GM21515 (cell line): ENCODE data around the gene HERC2.
"Not testable (repeated sequence)": the region's sequence is repeated elsewhere in the genome, so short reads cannot be mapped to it uniquely, and the experiment has no call there.

Experiments
- ATAC-seq: cut with Tn5 transposase; IDR thresholded peaks from one replicate; pipeline ENCODE4 v1.9.1; 2021; ENCODE audit not compliant: unreplicated experiment

Gene HERC2

GRCh38 chr15:28136236-28136904 is 185.6 kb downstream of the HERC2 start:
- ATAC-seq: peak; percentile 99

- ATAC-seq: no peak
Observed at GRCh38 chr15:28133281-28133680, 188.7 kb downstream of the HERC2 start.

GRCh38 chr15:28132524-28133275 is 189.3 kb downstream of the HERC2 start:
- ATAC-seq: no peak

- no peak for ATAC-seq
Observed at GRCh38 chr15:28131946-28132345, 190.0 kb downstream of the HERC2 start.

- ATAC-seq: no peak
Observed at GRCh38 chr15:28131400-28131799, 190.6 kb downstream of the HERC2 start.

GRCh38 chr15:28130651-28131050 is 191.3 kb downstream of the HERC2 start:
- no peak for ATAC-seq

GRCh38 chr15:28129231-28129848 is 192.6 kb downstream of the HERC2 start:
- no peak for ATAC-seq

GRCh38 chr15:28128031-28128430 is 193.9 kb downstream of the HERC2 start:
- no peak for ATAC-seq

- no peak for ATAC-seq
Observed at GRCh38 chr15:28127036-28127435, 194.9 kb downstream of the HERC2 start.

- no peak for ATAC-seq
Observed at GRCh38 chr15:28125673-28126651, 196.0 kb downstream of the HERC2 start.

- no peak for ATAC-seq
Observed at GRCh38 chr15:28124841-28125240, 197.1 kb downstream of the HERC2 start.

GRCh38 chr15:28123408-28124023 is 198.5 kb downstream of the HERC2 start:
- ATAC-seq: no peak

- no peak for ATAC-seq
Observed at GRCh38 chr15:28122038-28122949, 199.7 kb downstream of the HERC2 start.

GRCh38 chr15:28121577-28121976 is 200.4 kb downstream of the HERC2 start:
- ATAC-seq: not testable (repeated sequence)

- no peak for ATAC-seq
Observed at GRCh38 chr15:28120359-28120640, 201.7 kb downstream of the HERC2 start.

- ATAC-seq: no peak
Observed at GRCh38 chr15:28118531-28118930, 203.4 kb downstream of the HERC2 start.

GRCh38 chr15:28118083-28118482 is 203.9 kb downstream of the HERC2 start:
- no peak for ATAC-seq

GRCh38 chr15:28117432-28117990 is 204.5 kb downstream of the HERC2 start:
- no peak for ATAC-seq
